ENCODE measurements around the gene NBPF11.
"Not testable (repeated sequence)": the region's sequence is repeated elsewhere in the genome, so short reads cannot be mapped to it uniquely, and the experiment has no call there.

Gene NBPF11

GRCh38 chr1:148149050-148149815 is 2.8 kb downstream of the NBPF11 start:
- DNase-seq = not testable (repeated sequence)

- not testable (repeated sequence) for DNase-seq
These were observed 4.8 kb downstream of the NBPF11 start for GRCh38 chr1:148147052-148147838.

GRCh38 chr1:148146191-148146997 is 5.7 kb downstream of the NBPF11 start:
- DNase-seq = not testable (repeated sequence)

GRCh38 chr1:148143223-148143622 is 8.9 kb downstream of the NBPF11 start:
- not testable (repeated sequence) for DNase-seq

GRCh38 chr1:148141936-148142335 is 10.1 kb downstream of the NBPF11 start:
- not testable (repeated sequence) for DNase-seq

GRCh38 chr1:148138606-148139005 is 13.5 kb downstream of the NBPF11 start:
- DNase-seq = not testable (repeated sequence)

GRCh38 chr1:148122341-148122740 is 29.7 kb downstream of the NBPF11 start:
- DNase-seq = not testable (repeated sequence)

GRCh38 chr1:148120395-148120794 is 31.7 kb downstream of the NBPF11 start:
- not testable (repeated sequence) for DNase-seq

- not testable (repeated sequence) for DNase-seq
These were observed 56.3 kb downstream of the NBPF11 start for GRCh38 chr1:148095732-148096131.

GRCh38 chr1:148086196-148086595 is 65.9 kb downstream of the NBPF11 start:
- DNase-seq = not testable (repeated sequence)

- not testable (repeated sequence) for DNase-seq
These were observed 70.9 kb downstream of the NBPF11 start for GRCh38 chr1:148081205-148081604.

GRCh38 chr1:148078632-148079519 is 73.2 kb downstream of the NBPF11 start:
- not testable (repeated sequence) for DNase-seq

- not testable (repeated sequence) for DNase-seq
These were observed 74.0 kb downstream of the NBPF11 start for GRCh38 chr1:148078090-148078489.

GRCh38 chr1:148077458-148077857 is 74.6 kb downstream of the NBPF11 start:
- DNase-seq = not testable (repeated sequence)

GRCh38 chr1:148073392-148073791 is 78.7 kb downstream of the NBPF11 start:
- DNase-seq = not testable (repeated sequence)

- not testable (repeated sequence) for DNase-seq
These were observed 83.5 kb downstream of the NBPF11 start for GRCh38 chr1:148068606-148069005.

- DNase-seq = not testable (repeated sequence)
These were observed 83.9 kb downstream of the NBPF11 start for GRCh38 chr1:148068201-148068600.

- DNase-seq = not testable (repeated sequence)
These were observed 91.8 kb downstream of the NBPF11 start for GRCh38 chr1:148060294-148060701.

- DNase-seq = not testable (repeated sequence)
These were observed 94.7 kb downstream of the NBPF11 start for GRCh38 chr1:148057384-148057783.

Data from CD4-positive, alpha-beta T cell treated with Interleukin-4 for 4 hours (primary cell).